Keratinocyte (primary cell): ENCODE measurements around the gene SH3BP1. TPM values are rescaled to one million over a fixed set of nuclear protein-coding genes. Genes with fewer than 3 reads are reported as not detected.

ENCODE experiments used
- DNase-seq: peaks from one replicate; pipeline ENCODE4 v3.0.0-alpha.2; 2011; ENCODE audit warnings: low read depth, missing footprints, low spot score
- FAIRE-seq: peaks from 2 replicates; lab custom pipeline; 2011; peaks lifted over from hg19 to GRCh38; lab: Jason Lieb, UNC
- H2AFZ ChIP-seq: 2 replicates; pipeline ENCODE4 v1.6.0; 2012; ENCODE audit warnings: low read length, control low read depth, inconsistent platforms; ENCODE audit not compliant: control insufficient read depth
- H3K27ac ChIP-seq: 2 replicates; pipeline ENCODE4 v1.5.1; 2011; ENCODE audit warnings: low read length; ENCODE audit not compliant: control insufficient read depth, insufficient read depth
- H3K27me3 ChIP-seq: 3 replicates; pipeline ENCODE4 v1.6.0; 2011; ENCODE audit warnings: low read length; ENCODE audit not compliant: control insufficient read depth, insufficient read depth; ENCODE audit errors: extremely low read depth
- H3K36me3 ChIP-seq, 2 experiments: 2 replicates in 1 of 2; 3 replicates in 1 of 2; pipeline ENCODE4 v1.5.1; 2011; ENCODE audit warnings: low read length in 2 of 2, mild to moderate bottlenecking in 1 of 2; ENCODE audit not compliant: control insufficient read depth in 2 of 2, insufficient read depth in 2 of 2; ENCODE audit errors: extremely low read depth in 1 of 2
- H3K4me1 ChIP-seq: 3 replicates; pipeline ENCODE4 v1.5.1; 2011; ENCODE audit warnings: low read length; ENCODE audit not compliant: control insufficient read depth, insufficient read depth; ENCODE audit errors: extremely low read depth
- H3K4me2 ChIP-seq: 3 replicates; pipeline ENCODE4 v1.6.0; 2011; ENCODE audit warnings: low read depth, low read length; ENCODE audit not compliant: control insufficient read depth, insufficient read depth; ENCODE audit errors: extremely low read depth
- H3K4me3 ChIP-seq, 3 experiments: fragments of 200-600 bp in 1 of 3; sonication (generic) in 1 of 3; 2 replicates in 2 of 3; 3 replicates in 1 of 3; pipeline ENCODE4 v1.5.1; 2011 to 2016; ENCODE audit warnings: low read length in 3 of 3, mild to moderate bottlenecking in 3 of 3, control low read depth in 2 of 3, inconsistent platforms in 1 of 3, low read depth in 1 of 3, mixed read lengths in 1 of 3, mixed run types in 1 of 3, moderate library complexity in 1 of 3; ENCODE audit not compliant: control insufficient read depth in 2 of 3, insufficient read depth in 2 of 3; ENCODE audit errors: extremely low read depth in 1 of 3
- H3K79me2 ChIP-seq: 2 replicates; pipeline ENCODE4 v1.6.0; 2012; ENCODE audit warnings: low read length; ENCODE audit not compliant: control insufficient read depth, insufficient read depth
- H3K9ac ChIP-seq: 3 replicates; pipeline ENCODE4 v1.6.0; 2011; ENCODE audit warnings: low read length; ENCODE audit not compliant: control insufficient read depth, insufficient read depth; ENCODE audit errors: extremely low read depth
- H3K9me1 ChIP-seq: 3 replicates; pipeline ENCODE4 v1.6.0; 2011; ENCODE audit warnings: low read length; ENCODE audit not compliant: control insufficient read depth, insufficient read depth; ENCODE audit errors: extremely low read depth
- H3K9me3 ChIP-seq: 2 replicates; pipeline ENCODE4 v1.5.1; 2012; ENCODE audit warnings: low read depth, low read length; ENCODE audit not compliant: control insufficient read depth
- H4K20me1 ChIP-seq: 3 replicates; pipeline ENCODE4 v1.6.0; 2011; ENCODE audit warnings: low read length; ENCODE audit not compliant: control insufficient read depth, insufficient read depth; ENCODE audit errors: extremely low read depth
- EZH2 ChIP-seq: IDR thresholded peaks from one replicate; pipeline ENCODE4 v1.6.1; 2012; ENCODE audit warnings: inconsistent platforms, mild to moderate bottlenecking, low read length, moderate library complexity
- dilution Hi-C: fragments of 300-500 bp; cut with MboI; formaldehyde crosslinking; loops from one replicate; pipeline ENCODE4 v1.7.0; 2020; ENCODE audit warnings: low sequenced_read_pairs; ENCODE audit not compliant: extremely low pct_ligation_motif_present
- polyA plus RNA-seq, 5 experiments: library from polyadenylated mRNA; depleted of rRNA in 3 of 5; stranded (reverse) in 3 of 5; stranded (forward) in 1 of 5; unstranded in 1 of 5; fragments of >200 nt; gene quantifications; 1 replicate in 1 of 5; 2 replicates in 3 of 5; 3 replicates in 1 of 5; pipeline versions ENCODE4 v1.2.1 to v1.2.3, GENCODE V29; 2011 to 2012; ENCODE audit warnings: missing spikeins in 2 of 5, low read depth in 1 of 5, low replicate concordance in 1 of 5
- TF ChIP-seq, protein P1 (sequence below), 3 experiments: IDR thresholded peaks in 1 of 3; conservative IDR thresholded peaks in 1 of 3; optimal IDR thresholded peaks in 1 of 3; 2 replicates in 2 of 3; 3 replicates in 1 of 3; pipeline versions ENCODE3 to v1.5.1; 2011; ENCODE audit warnings: low read length in 3 of 3, mild to moderate bottlenecking in 3 of 3, moderate library complexity in 2 of 3, control low read depth in 1 of 3, inconsistent platforms in 1 of 3; ENCODE audit not compliant: insufficient read depth in 2 of 3; ENCODE audit errors: extremely low read depth in 1 of 3

SH3BP1 gene
- polyA plus RNA-seq, 1 donor (not counting 4 experiments of a cell fraction or from before 2014, with no cell fraction given), result 27.2 TPM

DNA sequence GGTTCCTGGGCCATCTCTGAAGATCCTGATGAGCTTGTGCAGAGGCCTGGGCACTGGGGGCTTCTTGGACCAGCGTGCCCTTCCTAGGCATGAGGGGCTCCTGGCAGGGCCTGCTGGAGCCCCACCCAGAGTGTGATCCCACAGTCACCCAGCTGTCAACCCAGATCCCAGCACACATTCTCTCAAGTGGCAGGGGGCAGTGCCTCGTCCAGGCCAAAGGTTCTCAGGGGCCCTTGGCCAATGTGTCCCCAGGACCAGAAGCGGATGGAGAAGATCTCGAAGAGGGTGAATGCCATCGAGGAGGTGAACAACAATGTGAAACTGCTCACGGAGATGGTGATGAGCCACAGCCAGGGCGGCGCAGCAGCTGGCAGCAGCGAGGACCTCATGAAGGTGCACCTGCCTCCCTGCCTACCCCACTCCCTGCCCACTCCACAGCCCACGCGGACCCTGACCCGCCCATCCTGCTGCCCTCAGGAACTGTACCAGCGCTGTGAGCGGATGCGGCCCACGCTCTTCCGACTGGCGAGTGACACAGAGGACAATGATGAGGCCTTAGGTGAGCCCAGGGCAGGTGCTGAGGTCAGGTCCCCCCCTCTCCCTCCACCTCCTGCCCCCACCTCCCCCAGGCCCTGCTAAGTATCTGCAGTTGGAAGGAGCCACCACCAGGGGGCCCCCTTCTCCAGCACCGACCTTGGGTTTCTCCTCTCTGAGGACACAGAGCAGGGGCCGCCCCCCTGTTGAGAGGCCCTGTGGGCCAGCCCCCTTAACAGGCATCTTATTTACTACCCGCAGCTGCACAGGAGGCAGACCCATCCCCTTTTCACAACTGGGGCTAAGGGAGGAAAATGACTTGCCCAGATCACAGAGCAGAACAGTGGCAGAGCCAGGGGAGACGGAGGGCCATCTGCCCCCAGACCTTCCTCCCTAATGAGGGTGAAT is 16.1 kb upstream of the SH3BP1 start:
- FAIRE-seq (no peak), DNase-seq (no peak)
- no peak overlapping the region for H3K4me3 ChIP-seq
- H3K27me3 ChIP-seq, result no peaks in the 10 kb centered on the region
- peaks cover 7% of the 10 kb centered on the region for H3K4me1 ChIP-seq
- H3K9me3 ChIP-seq, result no peaks in the 10 kb centered on the region
- H3K27ac ChIP-seq, result no peak overlapping the region
- no peak overlapping the region for H3K4me2 ChIP-seq
- no peaks in the 10 kb centered on the region for H3K79me2 ChIP-seq
- H3K9me1 ChIP-seq, result no peaks in the 10 kb centered on the region
- dilution Hi-C loops, result no loop called here
- H2AFZ ChIP-seq, result no peak overlapping the region
- H4K20me1 ChIP-seq, result no peaks in the 10 kb centered on the region
- peaks cover 25 to 31% of the 10 kb centered on the region in 2 experiments for H3K36me3 ChIP-seq
- TF ChIP-seq, protein P1, sequence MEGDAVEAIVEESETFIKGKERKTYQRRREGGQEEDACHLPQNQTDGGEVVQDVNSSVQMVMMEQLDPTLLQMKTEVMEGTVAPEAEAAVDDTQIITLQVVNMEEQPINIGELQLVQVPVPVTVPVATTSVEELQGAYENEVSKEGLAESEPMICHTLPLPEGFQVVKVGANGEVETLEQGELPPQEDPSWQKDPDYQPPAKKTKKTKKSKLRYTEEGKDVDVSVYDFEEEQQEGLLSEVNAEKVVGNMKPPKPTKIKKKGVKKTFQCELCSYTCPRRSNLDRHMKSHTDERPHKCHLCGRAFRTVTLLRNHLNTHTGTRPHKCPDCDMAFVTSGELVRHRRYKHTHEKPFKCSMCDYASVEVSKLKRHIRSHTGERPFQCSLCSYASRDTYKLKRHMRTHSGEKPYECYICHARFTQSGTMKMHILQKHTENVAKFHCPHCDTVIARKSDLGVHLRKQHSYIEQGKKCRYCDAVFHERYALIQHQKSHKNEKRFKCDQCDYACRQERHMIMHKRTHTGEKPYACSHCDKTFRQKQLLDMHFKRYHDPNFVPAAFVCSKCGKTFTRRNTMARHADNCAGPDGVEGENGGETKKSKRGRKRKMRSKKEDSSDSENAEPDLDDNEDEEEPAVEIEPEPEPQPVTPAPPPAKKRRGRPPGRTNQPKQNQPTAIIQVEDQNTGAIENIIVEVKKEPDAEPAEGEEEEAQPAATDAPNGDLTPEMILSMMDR (optimal IDR thresholded peaks at IDR 0.05 in 1 of 3, IDR thresholded peaks at IDR 0.05 in 1 of 3, conservative IDR thresholded peaks at IDR 0.05 in 1 of 3; ENCODE audit: extremely low read depth in 1 of 3, insufficient read depth in 2 of 3, low read length in 3 of 3), result peak; percentile 49 to 82 (median 75)
- TF ChIP-seq EZH2, result no peak
- no peak overlapping the region for H3K9ac ChIP-seq

DNA sequence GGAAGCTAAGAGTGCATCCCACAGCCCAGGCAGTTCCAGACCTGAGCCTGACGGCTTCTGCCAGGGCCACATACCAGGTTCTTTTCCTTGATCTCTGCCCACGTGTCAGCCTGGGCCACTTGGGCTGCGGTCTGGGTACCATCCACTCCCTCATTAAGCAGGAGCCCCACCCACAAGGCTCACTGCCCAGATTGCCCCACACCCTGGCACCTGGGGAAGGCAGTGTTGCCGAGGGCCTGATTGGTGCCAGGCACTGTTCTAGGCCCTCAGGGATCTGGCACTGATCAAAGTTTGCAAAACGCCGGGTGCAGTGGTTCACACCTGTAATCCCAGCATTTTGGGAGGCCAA is 15.5 kb upstream of the SH3BP1 start:
- Histone ChIP-seq H3K36me3 (peaks cover 26 to 31% of the 10 kb centered on the region in 2 experiments), H3K4me1 (peaks cover 7% of the 10 kb centered on the region), H3K9me3 (no peaks in the 10 kb centered on the region), H3K9me1 (no peaks in the 10 kb centered on the region), H2AFZ (no peak overlapping the region), H3K27me3 (no peaks in the 10 kb centered on the region), H3K79me2 (no peaks in the 10 kb centered on the region), H3K9ac (no peak overlapping the region), H3K27ac (no peak overlapping the region), H3K4me3 (no peak overlapping the region), H4K20me1 (no peaks in the 10 kb centered on the region), H3K4me2 (no peak overlapping the region)
- DNase-seq (no peak), FAIRE-seq (no peak)
- TF ChIP-seq, protein P1 (optimal IDR thresholded peaks at IDR 0.05 in 1 of 3, IDR thresholded peaks at IDR 0.05 in 1 of 3, conservative IDR thresholded peaks at IDR 0.05 in 1 of 3; ENCODE audit: extremely low read depth in 1 of 3, insufficient read depth in 2 of 3, low read length in 3 of 3), result no peak
- TF ChIP-seq EZH2, result no peak
- dilution Hi-C loops, result no loop called here
